Measurements from ENCODE around the gene KLRK1.
"Not testable (repeated sequence)": the region's sequence is repeated elsewhere in the genome, so short reads cannot be mapped to it uniquely, and the experiment has no call there.

Gene KLRK1

DNA sequence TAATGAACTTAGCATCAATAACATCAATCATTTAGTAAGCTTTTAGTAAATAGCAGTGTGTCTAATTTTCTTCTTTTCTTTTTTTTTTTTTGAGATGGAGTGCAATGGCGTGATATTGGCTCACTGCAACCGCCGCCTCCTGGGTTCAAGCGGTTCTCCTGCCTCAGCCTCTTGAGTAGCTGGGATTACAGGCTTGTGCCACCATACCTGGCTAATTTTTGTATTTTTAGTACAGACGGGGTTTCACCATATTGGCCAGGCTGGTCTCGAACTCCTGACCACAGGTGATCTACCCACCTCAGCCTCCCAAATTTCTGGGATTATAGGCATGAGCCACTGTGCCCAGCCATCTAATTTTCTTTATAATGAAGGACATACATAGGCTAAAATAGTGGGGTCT lies 2.3 kb downstream of the KLRK1 start:
- not testable (repeated sequence) for DNase-seq

DNA sequence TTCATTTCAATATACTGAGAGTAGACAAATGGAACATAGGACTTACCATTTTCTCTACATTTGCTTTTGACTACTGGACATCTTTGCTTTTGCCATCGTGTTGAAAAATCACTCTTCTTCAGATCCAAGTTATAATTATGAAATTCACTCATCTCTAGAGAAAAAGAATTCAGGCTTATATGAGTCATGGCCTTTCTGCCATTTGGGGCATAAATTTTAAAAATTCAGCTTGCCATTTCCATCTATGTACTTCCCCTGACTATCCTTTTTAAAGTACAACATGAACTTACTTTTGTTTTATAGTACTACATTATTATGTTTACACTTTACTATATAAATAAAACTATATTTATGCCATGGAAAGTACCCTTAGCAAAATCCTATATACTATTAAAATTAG lies 3.0 kb downstream of the KLRK1 start:
- DNase-seq = no peak

DNA sequence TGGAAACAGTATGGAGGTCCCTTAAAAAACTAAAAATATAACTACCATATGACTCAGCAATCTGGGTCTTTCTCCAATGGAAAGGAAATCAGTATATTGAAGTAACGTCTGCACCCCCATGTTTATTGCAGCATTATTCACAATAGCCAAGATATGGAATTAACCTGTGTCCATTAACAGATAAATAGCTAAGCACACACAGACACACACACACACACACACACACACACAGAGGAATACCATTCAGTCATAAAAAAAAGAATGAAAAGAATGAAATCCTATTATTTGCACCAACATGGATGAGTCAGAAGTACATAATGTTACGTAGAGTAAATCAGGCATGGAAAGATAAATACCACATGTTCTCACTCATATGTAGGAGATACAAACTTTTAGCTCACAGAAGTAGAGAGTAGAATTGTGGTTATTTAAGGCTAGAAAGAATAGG lies 4.7 kb downstream of the KLRK1 start:
- DNase-seq = no peak

DNA sequence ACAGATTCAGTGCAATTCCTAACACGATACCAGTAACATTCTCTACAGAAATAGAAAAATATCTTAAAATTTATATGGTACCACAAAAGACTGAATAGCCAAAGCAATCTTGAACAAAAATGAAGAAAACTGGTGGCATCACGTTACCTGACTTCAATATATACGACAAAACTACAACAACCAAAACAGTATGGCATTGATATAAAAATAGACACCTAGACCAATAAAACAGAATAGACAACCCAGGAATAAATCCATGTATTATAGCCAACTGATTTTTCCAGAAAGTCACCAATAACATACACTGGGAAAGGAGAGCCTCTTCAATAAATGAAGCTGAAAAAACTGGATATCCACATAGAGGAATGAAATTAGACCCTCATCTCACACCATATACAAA lies 5.7 kb downstream of the KLRK1 start:
- no peak for DNase-seq

DNA sequence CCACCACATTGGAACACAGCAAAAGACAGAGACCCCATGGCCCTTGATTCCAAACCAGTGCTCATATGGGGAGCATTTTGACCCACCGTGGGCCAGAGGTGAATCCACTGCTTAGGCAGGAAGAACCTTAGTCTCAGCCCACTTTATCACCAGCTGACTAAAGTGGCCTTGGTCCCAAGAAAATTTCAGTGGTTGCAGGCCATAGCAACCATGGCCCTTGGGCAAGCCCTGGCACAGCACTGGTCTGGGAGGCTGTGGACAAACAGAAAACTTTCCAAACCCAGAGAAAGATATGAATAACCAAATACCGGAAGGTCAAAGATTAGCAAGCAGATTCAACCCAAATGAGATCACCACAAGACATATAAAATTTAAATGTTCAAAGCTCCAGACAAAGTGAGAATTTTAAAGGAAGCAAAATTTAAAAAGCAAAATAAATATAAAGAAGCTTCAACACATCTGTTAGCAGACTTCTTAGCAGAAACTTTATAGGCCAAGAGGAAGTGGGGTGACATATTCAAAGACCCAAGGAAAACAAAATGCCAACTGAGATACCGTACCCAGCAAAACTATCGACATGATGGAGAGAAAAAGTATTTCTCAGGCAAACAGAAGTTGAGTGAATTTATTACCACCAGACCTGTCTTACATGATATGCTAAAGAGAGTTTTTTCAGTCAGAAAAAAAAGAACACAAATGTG lies 7.8 kb downstream of the KLRK1 start:
- DNase-seq = no peak

DNA sequence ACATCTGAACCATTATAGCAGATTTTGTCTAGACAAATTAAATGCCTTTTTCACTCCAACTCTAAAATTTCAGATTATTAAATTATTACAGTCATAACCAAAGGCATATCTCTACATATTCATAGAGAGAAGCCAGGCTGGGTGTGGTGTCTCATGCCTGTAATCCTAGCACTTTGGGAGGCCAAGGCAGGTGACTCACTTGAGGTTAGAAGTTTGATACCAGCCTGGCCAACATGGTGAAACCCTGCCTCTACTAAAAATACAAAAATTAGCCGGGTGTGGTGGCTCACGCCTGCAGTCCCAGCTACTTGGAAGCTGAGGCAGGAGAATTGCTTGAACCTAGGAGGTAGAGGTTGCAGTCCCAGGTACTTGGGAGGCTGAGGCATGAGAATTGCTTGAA lies 11.1 kb downstream of the KLRK1 start:
- not testable (repeated sequence) for DNase-seq

DNA sequence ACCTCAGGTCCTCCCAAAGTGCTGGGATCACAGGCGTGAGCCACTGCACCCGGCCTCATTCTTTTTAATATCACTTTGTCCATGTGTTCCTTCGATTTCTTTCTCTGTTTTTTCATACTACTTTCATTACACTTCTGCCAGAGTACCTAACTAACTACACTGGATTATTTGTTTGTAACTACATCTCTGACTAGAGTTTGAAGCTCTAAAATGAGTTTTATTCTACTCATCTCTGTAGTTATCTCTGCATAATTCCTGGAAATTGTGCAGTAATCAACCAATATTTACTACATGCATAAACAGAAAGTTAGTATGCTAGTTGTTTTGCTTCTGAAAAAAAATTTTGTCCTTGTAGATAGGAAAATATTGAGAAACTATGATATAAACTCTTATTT lies 15.2 kb downstream of the KLRK1 start:
- DNase-seq = no peak

DNA sequence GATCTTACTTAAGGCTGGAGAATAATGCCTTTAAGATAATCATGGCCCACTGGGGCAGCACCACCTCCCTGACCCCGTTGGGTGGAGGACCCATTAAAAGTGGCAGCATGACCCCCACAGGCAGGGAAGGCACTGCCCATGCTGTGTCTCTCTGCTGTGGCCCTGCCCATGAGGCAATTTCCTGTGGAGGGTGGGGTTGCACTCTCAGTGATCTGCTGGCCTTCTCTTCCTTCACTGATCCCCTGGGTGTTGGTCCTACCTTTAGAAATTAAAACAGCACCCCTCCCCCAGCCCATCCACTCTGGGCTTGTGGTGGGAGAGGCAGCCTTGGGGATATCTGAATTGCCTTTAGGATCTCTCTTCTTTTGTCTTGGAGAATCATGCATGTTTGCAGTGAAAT lies 17.3 kb downstream of the KLRK1 start:
- no peak for DNase-seq

DNA sequence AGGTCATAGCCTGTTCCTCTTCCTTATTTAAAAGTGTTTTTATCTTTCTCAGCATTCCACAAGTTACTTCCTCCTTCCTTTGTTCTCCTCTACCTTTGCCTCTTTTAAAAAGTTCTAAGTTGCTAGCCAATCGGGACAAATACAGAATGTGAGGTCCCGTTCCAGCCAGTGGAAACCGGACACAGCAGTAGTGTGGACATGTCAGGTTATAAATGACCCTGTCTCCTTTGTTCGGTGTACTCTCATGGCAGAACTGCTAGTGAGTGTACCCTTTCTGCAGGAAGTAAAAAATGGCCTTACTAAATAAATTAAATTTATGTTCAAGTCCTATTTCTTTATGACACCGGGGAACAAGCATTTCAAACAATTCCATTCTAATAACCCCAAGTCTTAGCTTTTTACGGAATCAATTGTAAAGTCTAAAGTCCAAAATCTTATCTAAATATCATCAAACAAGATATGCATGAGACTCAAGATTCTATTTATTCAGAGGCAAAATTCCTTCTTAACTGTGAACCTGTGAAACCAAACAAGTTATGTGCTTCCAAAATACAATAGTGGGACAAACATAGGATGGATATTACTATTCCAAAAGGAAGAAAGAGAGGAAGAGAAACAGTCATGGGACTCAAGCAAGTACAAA lies 17.8 kb downstream of the KLRK1 start:
- not testable (repeated sequence) for DNase-seq

DNA sequence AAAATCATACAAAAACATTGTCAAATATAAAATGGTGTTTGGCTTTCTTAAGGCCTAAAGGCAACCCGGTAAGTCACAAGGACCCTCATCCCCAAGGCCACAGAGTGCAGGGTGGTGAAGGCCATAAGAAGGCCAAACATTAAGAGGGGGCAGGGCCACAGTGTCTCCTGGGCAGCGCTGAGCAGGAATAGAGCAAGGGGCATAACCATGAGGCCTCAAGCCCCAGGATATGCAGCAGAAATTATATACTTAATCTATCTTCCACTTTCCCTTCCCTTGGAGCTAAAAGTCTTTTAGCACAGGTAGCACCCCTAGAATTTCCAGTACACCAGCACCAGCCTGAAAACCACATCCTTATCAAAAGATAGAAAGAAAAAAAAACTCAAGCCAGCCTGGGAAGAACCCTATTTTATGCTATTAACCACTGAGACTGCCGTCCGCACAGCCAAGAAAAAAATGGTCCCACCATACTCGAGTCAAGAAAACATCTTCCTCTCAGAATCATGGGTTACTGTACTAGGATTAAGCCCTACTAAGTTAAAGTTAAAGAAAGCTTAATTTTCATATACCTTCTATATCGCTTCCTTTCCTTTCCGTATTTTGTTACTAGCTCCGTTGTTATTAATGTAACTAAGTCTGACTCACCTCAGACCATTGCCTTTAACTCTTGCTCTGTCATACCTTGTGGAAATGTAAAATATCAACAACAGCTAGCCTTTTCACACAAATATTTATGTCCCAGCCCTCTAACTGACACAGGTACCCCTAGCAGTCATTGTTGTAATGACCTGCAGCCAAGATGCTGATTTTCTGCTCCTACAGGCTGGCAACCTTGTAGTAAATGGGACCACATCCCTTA lies 20.1 kb downstream of the KLRK1 start:
- no peak for DNase-seq

DNA sequence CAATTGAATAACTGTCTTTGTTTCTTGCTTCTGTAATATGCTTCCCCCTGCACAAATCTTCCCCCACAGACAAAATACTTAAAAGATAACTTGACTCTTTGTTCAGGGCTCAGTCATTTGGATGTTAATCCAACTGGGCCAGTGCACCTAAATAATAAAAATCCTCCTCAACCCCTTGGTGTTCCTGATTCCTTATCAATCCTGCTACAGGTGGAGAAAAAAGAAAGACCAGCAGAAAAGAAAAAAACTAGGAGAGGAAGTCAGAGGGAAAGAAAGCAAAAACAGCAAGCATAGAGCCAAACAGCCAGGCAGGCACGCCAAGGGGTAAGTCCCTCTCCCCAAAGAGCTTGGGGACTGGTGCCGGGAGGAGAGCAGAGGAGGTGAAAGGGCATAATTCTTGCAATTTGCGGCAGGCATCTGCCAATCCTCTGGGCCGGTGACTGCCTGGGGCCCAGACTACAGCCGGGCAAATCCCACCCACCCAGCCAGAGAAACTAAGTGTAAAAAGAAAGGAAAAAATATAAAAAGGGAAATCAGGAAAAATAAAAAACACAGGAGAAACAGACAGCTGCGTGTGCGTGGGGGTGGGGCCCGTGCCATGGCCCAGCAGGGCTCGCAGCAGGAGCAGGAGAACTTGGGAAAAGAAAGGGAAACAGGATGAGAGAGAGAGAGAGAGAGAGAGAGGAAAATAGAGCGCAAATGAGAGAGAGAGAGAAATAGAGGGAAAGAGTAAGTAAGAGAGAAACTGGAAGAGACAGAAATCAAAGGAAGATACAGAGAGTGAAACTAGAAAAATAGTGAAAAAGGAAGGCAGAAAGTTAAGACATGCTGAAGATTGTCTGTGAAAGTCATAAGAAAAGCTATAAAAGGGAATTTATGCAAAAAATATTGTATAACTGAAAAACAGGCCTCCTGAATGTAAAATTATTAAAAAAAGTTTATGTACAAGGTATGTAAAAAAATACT lies 21.4 kb downstream of the KLRK1 start:
- DNase-seq = no peak

DNA sequence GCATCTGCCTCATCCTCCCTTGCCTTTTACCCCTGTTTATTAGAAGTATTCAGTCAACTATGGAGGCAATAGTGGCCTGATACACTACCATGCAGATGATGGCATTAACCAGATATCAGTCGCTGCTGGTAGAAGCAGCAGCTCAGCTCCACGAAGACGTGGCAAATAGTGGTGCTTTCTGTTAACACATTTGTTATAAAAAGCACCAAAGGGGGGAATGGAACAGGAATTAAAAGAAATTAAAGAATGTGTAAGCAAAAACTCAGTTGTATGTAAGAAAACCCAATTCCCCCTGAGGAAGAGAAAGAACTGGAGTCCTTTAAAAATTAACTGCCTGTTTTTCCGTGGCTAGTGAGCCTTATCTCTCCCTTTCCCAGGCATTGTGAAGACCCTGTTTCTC lies 22.1 kb downstream of the KLRK1 start:
- not testable (repeated sequence) for DNase-seq

DNA sequence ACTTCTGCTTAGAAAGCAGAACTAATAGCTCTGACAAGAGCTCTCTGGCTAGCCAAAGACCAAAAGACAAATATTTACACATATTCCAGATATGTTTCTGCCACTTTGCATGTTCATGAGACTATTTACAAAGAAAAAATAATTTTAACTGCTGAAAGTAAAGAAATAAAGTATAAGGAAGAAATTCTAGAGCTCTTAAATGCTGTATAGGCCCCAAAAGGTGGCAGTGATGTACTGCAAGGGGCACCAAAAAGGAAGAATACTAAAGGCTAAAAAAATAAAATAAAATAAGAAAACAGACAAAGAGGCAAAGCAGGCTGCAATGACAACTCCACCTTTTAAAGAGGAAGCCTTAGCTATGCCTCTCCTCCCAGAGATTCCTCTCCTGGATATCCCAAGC lies 23.0 kb downstream of the KLRK1 start:
- DNase-seq = no peak

DNA sequence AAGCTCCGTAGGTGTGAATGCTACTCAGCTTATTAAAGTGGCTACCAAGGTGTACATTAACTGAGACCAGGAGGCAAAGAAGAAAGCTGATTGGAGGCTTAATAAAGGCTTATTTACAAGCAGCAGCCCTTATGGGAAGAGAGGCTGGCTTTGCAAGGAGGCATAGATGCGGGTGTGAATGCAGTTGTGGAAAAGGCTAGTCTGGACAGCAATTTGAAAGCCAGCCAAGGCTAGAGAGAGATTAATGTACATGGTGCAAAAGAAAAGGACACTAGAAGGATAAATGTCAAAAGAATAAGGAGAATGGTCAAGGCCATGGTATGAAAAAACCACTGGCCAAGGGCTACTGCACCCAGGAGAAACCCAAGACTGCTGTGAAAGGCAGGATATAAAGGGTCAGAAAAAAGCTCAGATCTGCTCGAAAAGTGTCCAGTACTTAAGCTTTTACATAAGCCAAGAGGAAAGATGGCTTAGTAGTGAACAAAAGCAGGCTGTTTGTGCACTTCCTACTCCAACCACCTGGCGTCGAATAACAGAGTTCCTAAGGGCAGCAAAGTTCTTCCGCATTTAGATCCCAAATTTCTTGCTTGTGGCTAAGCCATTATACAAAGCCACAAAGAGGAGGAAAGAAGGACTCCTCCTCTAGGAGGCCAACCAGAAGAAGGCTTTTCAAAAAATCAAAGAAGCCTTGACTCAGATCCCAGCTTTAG lies 24.0 kb downstream of the KLRK1 start:
- DNase-seq = no peak

DNA sequence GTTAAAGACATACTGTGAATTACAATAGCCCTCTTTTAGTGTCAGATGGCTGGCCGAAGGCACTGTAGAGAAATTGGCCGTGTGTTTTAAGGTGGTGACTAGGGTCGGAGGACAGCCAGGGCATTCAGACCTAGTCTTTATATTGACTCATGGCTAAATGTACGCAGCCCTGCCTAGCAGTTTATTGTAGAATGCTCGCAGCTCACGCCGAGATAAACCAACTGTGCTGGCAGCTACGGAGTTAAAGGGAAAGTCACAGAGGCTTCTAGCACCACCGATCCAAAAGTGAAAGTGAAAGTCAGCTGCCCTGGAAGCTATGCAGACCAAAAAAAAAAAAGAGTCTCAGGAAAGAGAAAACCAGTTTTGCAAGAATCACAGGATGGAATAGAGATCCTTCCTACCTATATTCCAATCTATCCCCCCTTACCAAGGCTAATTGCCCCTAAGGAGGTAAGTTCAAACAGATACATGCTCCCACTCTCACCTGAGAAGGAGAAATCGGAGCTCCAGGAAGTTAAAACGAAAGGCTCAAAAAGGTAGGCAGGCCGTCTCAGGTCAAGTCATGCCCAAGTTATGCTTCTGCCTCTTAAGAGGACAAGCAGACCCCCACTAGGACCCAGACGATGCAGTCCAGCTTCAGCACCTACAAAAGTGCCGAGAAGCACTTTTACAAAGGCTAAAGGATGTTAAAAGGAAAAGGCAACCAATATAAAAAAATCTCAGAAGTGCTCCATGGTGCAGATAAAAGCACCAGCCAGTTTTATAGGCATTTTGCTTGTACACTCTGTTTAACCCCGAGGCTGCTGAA lies 24.8 kb downstream of the KLRK1 start:
- DNase-seq = peak in 1 of 2 experiments; percentile 26

DNA sequence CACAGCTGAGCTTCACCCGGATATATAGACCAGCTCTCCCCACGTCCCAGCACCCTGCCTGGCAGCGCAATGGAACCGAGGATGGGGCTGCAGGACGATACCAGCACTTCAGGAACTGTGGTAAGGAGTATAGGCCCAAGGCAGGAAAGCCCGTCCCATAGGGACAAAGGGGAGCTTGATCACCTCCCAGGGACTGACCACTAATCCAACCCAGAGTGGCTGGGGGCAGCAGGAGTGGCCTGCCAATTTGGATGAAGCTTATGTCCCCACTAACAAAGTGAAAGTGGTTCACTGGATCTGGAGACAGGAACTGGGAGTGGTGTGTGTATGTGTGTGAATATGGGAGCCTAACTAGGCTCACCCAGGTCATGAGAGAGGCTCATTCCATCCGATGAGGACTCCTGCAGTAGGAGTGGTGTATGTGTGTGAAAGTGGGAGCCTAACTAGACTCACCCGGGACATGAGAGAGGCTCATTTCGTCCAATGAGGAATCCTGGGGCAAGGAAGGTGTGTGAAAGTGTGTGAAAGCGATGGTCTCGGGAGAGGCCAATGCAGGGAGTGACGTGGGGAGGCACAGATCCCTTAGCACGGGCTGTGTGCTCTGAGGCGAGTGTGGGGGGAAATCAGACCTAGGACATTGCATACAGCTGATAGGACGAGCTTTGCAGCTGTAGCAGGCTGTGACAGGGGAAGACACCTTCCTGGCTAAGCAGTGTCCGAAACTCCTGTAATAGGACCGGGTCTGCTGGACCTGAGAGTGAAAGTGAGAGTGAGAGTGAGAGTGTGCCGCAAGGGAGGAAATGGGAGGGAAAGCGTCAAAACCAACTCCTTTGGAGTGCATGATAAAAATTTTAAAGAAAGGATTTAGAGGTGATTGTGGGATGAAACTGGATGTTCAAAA lies 25.7 kb downstream of the KLRK1 start:
- no peak for DNase-seq

DNA sequence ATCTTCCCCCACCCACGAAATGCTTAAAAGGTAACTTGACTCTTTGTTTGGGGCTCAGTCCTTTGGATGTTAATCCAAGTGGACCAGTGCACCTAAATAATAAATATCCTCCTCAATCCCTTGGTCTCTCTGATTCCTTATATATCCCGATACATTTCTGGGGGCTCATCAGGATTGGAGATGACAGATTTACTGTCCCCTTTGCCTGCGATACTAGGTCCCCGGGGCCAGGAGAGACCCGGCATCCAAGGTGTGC lies 26.3 kb downstream of the KLRK1 start:
- no peak for DNase-seq

DNA sequence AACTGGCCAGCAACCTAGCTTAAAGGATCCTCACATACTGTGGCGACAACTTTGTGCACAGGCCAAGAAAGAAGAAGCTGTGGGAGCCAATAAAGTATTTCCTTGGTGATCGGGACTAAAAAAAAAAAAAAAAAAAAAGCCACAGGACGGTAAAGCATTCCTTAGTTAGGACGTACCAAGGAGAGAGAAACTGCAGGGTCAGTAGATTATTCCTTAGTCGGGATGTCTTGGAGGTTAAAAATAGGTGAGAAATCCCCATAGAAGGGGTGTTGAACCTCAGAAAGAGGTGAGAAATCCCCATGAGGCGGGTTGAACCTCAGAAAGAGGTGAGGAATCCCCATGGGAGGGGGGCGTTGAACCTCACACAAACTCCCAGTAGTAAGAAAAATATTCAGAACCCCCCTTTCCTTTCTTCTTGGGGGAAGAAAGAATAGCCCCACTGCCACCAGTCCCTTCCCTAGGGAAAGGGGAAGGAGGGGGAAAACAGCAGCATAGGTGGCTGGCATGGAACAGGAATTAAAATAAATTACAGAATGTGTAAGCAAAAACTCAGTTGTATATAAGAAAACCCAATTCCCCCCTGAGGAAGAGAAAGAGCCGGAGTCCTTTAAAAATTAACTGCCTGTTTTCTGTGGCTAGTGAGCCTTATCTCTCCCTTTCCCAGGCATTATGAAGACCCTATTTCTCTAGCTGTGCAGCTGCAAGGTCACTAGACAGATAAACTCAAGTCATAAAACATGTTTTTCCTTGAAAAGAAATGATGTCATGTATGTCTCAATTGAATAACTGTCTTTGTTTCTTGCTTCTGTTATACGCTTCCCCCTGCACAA lies 26.8 kb downstream of the KLRK1 start:
- no peak for DNase-seq

DNA sequence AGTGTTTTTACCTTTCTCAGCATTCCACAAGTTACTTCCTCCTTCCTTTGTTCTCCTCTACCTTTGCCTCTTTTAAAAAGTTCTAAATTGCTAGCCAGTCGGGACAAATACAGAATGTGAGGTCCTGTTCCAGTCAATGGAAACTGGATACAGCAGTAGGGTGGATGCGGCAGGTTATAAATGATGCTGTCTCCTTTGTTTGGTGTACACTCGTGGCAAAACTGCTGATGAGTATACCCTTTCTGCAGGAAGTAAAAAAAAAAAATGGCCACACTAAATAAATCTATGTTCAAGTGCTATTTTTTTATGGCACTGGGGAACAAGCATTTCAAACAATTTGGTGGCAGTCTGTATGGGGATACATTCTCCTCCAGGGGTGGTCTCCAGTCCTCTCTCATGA lies 27.5 kb downstream of the KLRK1 start:
- DNase-seq = no peak

Measured in NCI-H524 (cell line).